GM21360 (cell line): ENCODE data around the gene WDR33.

Experiments
- ATAC-seq: cut with Tn5 transposase; IDR thresholded peaks from one replicate; pipeline ENCODE4 v1.9.1; 2021; ENCODE audit warnings: mild to moderate bottlenecking, moderate library complexity; ENCODE audit not compliant: unreplicated experiment

Gene WDR33

DNA sequence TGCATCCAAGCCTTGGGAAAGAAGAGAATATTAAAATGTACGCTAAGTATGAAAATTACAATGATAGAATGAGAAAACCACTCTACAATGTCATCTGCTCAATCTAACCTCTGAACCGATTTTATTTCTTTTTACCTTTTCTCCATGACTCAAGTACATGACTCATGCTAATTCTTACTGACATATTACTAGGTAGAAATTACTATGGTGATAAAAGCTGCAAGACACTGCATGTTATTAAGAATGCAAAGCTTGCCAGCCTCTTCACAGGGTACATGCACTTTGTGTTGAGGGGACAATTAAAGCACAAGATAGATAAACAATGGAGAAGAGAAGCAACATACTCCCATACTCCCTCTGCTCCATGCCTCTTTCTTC, 89.0 kb downstream of the WDR33 start:
- ATAC-seq, result no peak

DNA sequence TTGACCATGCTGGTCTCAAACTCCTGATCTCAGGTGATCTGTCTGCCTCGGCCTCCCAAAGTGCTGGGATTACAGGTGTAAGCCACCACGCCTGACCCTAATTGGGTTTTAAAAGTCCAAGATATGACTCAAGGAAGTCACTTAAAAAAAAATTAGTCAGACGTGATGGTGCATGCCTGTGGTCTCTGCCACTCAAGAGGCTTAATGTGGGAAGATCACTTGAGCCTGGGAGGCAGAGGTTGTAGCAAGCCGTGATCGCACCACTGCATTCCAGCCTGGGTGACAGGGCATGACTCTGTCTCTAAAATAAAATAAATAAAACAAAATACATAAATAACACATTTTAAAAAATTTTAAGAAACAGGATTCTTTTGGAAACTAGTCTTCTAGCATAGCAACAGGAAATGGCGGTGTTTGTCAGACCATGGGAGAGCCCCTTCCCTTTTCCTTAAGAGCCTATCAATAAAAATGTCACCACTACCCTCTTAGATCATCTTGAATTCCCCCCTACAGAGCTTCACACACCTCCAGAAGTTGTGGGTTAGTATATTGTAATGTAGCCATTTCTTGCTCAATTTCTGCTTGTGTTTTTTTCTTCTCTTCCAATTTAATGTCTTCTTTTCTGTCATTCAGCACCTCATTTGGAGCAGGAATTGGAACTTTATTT, 89.5 kb downstream of the WDR33 start:
- ATAC-seq, result no peak

DNA sequence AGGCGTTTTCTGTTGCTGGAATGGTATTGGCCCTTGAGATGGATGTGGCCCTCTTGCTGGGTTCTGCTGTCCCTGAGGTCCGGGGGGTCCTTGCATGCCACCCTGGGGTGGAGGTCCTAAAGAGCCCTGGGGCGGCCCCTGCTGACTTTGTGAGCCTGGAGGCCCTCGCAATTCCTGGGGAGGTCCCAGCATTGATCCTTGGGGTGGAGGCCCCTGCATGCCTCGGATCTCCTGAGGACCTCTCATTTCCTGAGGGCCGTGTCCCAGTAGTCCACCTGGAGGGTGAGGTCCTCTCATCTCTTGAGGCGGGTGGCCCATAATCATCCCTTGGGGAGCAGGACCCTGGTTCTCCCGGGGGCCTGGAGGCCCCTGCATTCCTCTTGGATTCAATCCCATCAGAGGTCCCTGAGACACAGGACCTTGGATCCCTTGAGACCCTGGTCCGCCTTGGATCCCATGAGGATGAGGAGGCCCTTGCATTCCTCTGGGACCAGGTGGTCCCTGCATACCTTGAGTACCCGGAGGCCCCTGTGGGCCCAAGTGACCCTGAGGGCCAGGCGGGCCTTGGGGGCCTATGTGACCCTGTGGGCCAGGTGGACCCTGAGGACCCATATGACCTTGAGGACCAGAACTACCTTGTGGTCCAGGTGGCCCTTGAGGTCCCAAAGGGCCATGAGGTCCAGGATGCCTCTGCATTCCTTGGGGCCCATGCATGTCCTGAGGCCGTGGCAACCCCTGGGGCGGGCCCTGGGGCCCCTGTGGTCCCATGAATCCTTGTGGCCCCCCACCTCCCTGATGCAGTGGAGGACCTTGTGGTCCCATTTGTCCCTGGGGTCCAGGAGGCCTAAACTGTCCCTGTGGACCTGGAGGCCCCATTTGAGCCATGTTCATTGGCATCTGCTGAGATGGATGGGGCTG, 91.4 kb downstream of the WDR33 start:
- ATAC-seq, result no peak

DNA sequence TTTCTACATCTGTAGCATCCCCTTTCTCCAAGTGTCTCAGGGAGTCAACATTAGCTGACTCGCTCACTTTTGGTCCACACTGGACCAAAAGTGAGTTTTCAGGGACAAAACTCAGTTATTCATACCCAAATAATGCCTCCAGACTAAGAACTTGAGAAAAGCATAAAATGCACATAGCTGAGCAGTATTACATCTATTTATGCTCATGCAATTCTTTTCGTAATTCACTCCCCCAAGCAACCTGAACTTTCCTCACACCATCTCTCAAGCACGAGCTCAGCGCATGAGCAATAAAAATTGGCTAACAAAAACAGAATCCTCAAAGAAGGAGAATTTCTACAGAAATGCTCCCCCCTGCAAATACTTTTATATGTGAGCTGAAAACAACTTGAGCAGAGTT, 92.7 kb downstream of the WDR33 start:
- no peak for ATAC-seq

DNA sequence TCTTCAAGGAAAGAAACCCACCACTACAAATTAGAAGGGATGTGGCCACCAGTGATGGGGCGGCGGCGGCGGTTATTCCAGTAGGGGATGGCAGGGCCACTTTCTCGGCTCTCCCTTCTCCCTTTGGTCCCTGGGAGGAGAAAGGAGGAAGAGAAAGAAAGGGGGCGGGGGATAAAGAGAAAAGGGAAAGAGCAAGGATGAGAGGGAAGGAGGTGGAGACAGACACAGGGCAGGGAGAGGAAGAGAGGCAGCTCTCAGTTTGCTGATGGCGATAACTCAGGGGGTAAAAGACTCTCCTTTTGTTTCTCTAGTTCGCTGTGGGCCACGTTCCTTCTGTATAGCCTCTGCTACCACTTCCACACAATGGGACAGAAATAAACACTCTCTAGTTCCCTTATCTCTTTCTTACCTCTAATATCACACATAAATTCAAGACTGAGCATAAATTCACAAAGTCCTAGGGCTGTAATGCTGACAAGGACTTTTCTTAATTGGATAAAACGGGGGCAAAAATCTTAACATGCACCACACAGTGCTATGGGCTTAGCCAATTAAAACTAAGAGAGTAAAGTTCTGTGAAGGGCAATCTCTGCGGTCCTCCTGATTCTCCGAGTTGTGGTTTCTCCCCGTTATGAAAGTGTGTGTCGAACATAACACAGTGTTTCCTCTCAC, 95.1 kb downstream of the WDR33 start:
- no peak for ATAC-seq

DNA sequence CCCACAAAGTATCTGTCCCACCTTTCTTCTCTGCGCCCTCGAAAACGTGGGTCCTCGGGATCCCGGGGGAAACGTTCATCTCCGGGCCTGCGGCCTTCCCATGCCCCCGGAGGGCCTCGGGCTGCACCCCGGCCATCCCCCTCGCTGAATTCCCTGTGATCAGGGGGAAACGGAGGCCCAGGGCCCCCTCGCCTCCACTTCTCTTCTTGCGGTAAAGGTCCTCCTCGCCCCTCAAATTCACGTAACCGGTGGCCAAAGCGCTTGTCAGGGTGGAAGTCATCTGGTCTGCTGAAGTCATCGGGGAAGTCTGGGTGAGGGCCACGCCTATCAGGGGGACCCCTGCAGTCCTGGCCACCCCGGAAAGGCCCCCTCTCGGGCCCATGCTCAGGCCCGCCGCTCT, 97.4 kb downstream of the WDR33 start:
- ATAC-seq, result no peak

DNA sequence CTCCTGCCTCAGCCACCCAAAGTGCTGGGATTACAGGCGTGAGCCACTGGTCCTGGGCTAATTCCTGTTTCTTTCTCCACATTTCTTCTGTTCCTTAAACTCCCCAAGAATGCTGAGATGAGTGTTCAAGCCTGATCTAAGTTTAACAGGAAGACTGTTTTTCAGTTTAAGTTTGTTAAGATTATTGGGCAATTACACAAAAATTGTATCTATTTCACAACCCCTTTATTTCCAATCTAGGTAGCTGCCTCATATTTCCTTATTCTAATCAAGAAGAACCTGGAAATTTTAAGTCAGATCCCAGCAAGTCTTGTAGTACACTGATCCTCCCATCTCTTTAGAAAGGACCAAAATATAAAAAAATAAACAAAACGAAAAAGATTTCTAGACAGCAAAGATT, 98.0 kb downstream of the WDR33 start:
- ATAC-seq, result no peak

DNA sequence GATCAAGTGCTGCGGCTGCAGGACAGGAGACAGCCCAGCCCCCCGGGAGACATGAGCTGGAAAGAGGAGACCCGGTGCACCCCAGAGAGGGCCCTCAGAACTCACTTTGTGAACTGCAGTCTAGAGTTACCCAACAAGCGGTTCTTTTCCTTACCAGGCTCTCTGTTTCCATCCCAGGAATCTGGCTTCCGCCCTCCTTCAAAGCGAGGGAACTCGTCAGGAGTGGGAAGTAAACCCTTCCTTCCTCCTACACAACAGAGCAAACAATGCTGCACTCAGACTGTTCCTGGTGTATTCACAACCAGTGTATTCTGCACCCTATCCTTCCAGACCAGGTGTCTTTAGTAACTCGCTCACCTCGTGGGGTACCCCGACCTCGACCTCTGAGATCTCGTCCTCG, 101.6 kb downstream of the WDR33 start:
- no peak for ATAC-seq

DNA sequence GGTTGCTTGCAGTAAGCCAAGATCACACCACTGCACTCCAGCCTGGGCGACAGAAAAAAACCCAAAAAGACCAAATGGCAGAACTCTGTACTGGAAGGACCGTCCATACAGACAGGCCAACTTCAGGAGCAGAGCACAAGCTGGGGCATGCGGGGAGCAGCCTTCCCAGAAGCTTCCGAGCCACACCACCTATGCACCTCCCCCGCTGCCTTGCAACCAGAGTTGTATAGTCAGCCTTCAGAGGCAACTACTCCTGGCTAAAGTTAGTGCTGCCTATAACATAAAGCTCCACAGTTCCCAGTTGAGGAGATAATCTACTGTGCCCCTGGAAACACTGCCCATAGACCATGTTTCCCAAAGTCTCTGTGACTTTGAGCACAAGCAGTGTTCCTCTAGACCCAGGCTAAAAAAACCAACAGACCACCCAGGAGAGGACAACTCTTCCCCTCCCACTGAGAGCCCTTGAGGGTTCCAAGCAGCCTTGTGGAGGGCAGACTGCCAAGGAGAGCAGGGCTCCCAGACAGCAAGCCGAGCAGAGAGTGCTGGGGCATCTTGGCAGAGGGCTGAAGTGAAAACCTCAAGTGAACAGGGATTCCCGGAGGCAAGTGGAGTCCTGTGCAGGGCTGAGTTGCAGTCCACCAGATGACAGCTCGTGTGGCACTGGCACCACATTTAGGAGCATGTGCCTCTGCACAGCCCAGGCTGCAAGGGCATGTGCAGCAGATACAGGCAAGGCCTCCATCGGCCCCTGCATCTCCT, 102.9 kb downstream of the WDR33 start:
- ATAC-seq, result no peak

DNA sequence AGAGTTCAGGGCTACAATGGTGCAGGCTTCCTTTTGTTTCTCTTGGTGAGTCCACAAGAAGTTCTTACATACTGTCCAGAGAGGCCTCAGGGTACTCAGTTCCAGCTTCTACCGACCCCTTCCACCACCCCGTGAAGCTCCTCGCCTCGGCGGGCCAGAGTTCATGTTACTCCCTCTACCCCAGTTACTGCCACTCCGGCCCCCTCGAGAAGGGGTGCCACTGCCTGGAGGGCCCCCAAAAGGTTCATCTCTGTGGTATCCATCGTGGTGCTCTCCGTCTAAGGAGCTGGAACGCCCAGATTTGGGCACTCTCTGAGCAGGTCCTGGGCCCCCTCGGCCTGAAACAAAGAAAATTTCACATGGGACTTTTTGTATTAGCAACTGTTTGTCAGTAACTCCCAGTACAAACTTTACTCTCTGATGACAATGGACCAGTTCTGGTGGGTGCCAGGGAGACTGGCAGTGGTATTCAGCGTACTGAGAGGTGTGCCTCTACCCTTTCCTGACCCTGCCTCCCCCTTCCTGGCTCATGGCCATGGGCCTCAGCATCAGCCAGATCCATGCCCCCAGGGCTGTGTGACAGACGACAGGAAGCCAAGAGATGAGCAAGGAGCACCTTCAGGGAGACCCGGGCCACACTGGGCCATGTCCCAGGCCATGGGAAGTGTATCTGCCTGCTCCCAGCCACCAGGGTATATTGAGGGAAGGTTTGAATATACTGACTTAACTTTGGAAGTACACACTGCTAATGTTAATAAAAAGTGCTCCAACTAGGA, 104.6 kb downstream of the WDR33 start:
- no peak for ATAC-seq

DNA sequence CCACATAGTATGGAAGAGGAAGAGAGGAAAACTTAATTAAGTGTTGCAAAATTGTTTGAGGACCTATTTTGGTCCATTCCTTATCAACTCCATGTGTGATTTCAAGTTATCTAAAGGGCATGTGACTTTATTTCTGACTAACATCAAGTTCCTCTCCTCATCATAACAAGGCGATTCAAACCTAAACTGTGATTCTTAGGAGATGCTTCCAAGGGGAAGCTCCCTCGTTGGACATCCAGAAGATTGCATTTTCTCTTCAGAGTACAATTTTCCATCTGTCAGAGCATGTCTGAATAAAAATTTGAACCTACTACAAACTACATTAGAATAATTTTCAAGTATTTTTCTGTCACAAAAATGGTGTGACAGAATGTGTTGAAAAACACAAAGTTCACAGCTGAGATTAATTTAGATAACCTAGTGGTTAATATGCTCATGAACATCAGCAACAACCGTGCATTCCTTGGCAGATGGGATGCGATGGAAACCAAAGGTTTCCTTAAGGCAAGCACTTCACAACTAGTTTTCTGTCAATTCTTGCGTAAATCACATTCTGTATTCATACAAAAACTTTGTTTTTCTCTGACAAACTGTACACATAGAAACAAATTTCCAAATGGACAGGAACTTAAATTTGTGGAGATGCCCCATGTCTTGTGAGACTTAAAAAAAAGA, 105.4 kb downstream of the WDR33 start:
- ATAC-seq, result no peak

DNA sequence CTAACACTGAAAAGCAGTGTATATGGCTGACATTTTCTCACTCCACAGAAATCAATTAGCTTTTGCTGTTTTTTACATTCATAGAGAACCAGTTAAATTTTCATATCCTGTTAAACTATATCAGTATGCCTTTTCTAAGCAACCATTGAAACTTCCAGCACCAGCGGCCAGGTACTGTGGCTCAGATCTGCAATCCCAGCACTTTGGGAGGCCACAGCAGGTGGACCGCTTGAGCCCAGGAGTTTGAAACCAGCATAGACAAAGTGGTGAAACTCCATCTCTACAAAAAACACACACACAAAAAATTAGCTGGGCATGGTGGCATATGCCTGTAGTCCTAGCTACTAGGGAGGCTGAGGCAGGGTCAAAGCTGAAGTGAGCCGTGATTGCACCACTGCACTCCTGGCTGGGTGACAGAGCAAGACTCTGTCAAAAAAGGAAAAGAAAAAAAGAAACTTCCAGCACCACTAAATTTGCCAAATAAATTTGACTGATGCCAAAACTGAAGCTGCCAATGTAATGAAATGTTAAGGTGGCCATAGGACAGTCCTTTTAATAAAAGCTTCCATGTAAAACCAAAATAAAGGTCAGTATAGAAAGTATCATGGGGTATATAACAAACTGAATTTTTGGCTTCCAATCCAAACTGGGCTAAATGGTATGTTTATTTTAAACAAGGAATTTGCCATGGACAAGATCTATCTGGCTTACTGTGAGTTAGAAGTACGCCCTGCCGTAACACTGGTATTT, 106.2 kb downstream of the WDR33 start:
- no peak for ATAC-seq

DNA sequence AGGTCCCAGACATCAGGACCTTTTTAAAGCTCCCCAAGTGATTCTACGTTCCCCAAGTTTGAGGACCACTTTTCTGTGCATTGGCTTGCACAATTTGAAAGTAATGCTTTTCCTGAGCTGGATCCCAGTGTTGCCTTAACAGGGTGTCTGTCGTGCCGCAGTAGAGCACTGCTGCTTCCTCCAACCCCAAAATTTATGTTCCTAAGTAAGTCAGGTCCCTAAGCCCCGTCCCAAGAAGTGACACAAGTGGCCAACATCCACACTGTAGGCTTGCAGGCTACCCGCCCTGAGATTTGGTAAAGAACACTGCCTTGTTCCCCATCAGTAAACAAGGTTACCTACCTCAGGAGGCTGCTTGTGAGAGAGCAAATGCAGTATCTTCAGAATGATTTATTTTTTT, 107.7 kb downstream of the WDR33 start:
- ATAC-seq, result no peak

DNA sequence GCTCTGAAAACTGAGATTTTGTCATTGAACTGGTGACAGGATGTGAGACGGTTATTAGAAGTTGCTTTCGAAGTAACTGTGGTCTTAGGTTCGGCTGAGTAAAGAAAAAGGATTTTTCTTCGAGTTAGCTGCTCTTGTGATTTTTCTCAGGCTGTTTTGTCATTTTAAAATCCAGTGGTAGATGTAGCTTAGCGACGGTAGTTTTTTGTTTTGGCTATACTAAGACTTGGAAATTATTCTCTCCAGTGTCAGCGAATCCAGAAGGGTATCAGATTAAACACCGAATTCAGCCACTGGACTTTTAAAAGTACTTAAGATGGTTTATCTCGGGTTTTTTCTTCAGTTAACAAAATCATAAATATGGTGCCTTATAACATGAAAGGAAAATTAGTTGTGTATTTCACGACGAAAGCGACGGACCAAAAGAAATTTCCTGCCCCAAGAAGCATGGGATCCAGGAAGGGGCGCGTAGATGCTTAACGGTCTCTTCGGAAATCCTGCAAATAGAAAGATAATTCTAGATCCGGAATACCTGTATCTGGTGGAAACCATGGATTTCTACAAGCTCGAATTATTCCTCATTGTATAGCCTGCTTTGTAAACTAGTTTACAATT, 108.5 kb downstream of the WDR33 start:
- ATAC-seq, result no peak

DNA sequence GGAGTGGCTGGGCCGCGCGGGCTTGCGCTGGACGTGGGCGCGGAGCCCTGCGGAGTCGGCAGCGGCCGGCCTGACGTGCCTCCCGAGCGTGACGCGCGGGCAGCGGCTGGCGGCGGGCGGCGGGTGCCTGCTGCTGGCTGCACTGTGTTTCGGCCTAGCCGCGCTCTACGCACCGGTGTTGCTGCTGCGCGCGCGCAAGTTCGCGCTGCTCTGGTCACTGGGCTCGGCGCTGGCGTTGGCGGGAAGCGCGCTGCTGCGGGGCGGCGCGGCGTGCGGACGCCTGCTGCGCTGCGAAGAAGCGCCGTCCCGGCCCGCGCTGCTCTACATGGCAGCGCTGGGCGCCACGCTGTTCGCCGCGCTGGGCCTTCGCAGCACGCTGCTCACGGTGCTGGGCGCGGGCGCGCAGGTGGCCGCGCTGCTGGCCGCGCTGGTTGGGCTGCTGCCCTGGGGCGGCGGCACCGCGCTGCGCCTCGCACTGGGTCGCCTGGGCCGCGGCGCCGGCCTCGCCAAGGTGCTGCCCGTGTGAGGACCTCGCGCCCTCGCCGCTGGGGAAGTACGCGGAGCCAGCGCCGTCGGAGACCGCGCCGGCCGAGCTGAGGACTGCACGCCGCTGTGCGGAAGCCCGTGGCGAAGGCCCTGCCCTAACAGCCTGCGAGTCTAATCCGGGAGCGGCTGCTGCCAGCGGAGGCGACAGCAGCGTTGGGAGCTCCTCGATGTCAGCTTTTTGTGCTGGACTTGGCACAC, 109.1 kb downstream of the WDR33 start:
- ATAC-seq, result peak; percentile 48

DNA sequence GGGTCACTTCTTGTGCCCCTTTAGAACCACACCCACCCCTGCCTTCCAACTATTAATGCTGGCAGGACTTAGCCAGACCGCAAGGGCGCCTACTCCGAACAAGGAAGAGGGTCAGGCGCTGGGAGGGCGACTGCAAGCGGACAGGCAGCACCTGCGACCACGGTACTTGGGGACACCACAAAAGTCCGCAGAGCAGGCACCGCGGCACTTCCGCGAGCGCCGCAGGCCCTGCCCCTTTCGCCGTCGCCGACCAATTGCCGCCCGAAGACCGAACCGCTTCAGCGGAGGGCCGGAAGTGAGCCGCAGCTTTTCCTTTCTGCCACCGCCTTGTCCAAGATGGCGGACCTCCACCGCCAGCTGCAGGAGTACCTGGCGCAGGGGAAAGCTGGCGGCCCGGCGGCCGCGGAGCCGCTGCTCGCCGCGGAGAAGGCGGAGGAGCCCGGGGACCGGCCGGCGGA, 109.7 kb downstream of the WDR33 start, which contains the start of gene SFT2D3:
Gene SFT2D3 (plus strand): TSS at position 305 of the 458 bp plus-strand sequence. CDS start 32 bp downstream, at position 337.
- ATAC-seq, result peak; percentile 58

DNA sequence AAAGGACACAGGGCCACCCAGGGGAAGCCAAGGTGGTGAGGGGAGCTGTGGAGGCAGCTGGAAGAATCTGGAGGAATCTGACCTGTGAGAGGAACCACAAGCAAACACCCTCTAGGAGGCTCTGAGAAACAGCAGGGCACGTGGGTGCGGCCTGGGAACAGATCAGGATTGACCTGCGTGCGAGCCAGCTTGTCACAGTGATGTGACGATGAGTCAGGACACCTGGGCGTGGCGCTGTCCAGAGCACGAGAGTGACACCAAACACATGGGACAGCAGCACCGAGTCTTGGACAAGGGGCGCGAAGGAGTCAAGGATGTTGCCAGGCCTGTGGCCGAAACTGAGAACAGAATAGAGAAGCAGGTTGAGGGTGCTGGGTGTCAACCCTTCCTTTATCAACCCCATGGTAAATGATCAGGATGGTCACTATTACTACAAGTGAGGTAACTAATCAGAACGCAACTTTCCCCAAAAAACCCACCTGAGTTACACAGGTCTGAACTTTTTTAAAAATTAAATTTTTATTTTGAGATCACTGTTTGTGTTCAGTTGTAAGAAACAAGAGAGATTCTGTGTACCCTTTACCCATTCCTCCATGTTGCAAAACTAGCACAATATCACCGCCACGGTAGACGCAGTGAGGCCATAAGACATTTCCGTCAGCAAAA, 110.3 kb downstream of the WDR33 start:
- ATAC-seq, result peak; percentile 59
